Measurements from ENCODE around the gene SNX18.

The SNX18 gene

GRCh38 chr5:54523534-54523933 is 6.0 kb downstream of the SNX18 start:
- no peak overlapping the region for H3K4me3 ChIP-seq (ENCODE audit: low read depth, low read length)
- no peak overlapping the region for H3K27ac ChIP-seq
- no peak for TF ChIP-seq CTCF (IDR thresholded peaks at IDR 0.05)
- no peak overlapping the region for H3K9ac ChIP-seq
- no peak overlapping the region for H3K4me2 ChIP-seq (ENCODE audit: low read length)
- no peaks in the 10 kb centered on the region for H3K36me3 ChIP-seq (ENCODE audit: control insufficient read depth, insufficient read depth, low read length)
- no peak overlapping the region for H2AFZ ChIP-seq
- H3K9me3 ChIP-seq (ENCODE audit: control insufficient read depth, low read length) = no peaks in the 10 kb centered on the region
- peaks cover 35% of the 10 kb centered on the region for H3K4me1 ChIP-seq
- H3K79me2 ChIP-seq = peaks cover 67% of the 10 kb centered on the region
- no peaks in the 10 kb centered on the region for H3K27me3 ChIP-seq (ENCODE audit: control insufficient read depth, insufficient read depth, low read length)

- TF ChIP-seq CTCF (IDR thresholded peaks at IDR 0.05) = no peak
- Histone ChIP-seq H3K9ac (no peak overlapping the region), H3K4me1 (peaks cover 31% of the 10 kb centered on the region), H3K9me3 (ENCODE audit: control insufficient read depth, low read length) (no peaks in the 10 kb centered on the region), H3K27ac (no peak overlapping the region), H3K4me2 (ENCODE audit: low read length) (no peak overlapping the region), H3K4me3 (ENCODE audit: low read depth, low read length) (no peak overlapping the region), H2AFZ (no peak overlapping the region), H3K36me3 (ENCODE audit: control insufficient read depth, insufficient read depth, low read length) (no peaks in the 10 kb centered on the region), H3K27me3 (ENCODE audit: control insufficient read depth, insufficient read depth, low read length) (no peaks in the 10 kb centered on the region), H3K79me2 (peaks cover 65% of the 10 kb centered on the region)
These were observed 6.5 kb downstream of the SNX18 start for GRCh38 chr5:54524082-54524481.

- H3K27ac ChIP-seq = no peak overlapping the region
- peak overlapping the region; percentile 51 for H2AFZ ChIP-seq
- no peak for TF ChIP-seq CTCF (IDR thresholded peaks at IDR 0.05)
- no peaks in the 10 kb centered on the region for H3K36me3 ChIP-seq (ENCODE audit: control insufficient read depth, insufficient read depth, low read length)
- H3K4me1 ChIP-seq = peaks cover 26% of the 10 kb centered on the region
- no peak overlapping the region for H3K9ac ChIP-seq
- no peak overlapping the region for H3K4me2 ChIP-seq (ENCODE audit: low read length)
- H3K9me3 ChIP-seq (ENCODE audit: control insufficient read depth, low read length) = no peaks in the 10 kb centered on the region
- H3K4me3 ChIP-seq (ENCODE audit: low read depth, low read length) = no peak overlapping the region
- H3K27me3 ChIP-seq (ENCODE audit: control insufficient read depth, insufficient read depth, low read length) = no peaks in the 10 kb centered on the region
- peaks cover 64% of the 10 kb centered on the region for H3K79me2 ChIP-seq
These were observed 7.1 kb downstream of the SNX18 start for GRCh38 chr5:54524704-54525103.

GRCh38 chr5:54525261-54525660 is 7.7 kb downstream of the SNX18 start:
- peaks cover 24% of the 10 kb centered on the region for H3K4me1 ChIP-seq
- no peak overlapping the region for H3K4me3 ChIP-seq (ENCODE audit: low read depth, low read length)
- no peak overlapping the region for H2AFZ ChIP-seq
- no peaks in the 10 kb centered on the region for H3K27me3 ChIP-seq (ENCODE audit: control insufficient read depth, insufficient read depth, low read length)
- H3K9me3 ChIP-seq (ENCODE audit: control insufficient read depth, low read length) = no peaks in the 10 kb centered on the region
- no peak overlapping the region for H3K9ac ChIP-seq
- no peak overlapping the region for H3K27ac ChIP-seq
- H3K36me3 ChIP-seq (ENCODE audit: control insufficient read depth, insufficient read depth, low read length) = no peaks in the 10 kb centered on the region
- TF ChIP-seq CTCF (IDR thresholded peaks at IDR 0.05) = no peak
- peaks cover 63% of the 10 kb centered on the region for H3K79me2 ChIP-seq
- H3K4me2 ChIP-seq (ENCODE audit: low read length) = no peak overlapping the region

- Histone ChIP-seq H3K27ac (no peak overlapping the region), H3K9me3 (ENCODE audit: control insufficient read depth, low read length) (no peaks in the 10 kb centered on the region), H2AFZ (no peak overlapping the region), H3K9ac (no peak overlapping the region), H3K79me2 (peaks cover 62% of the 10 kb centered on the region), H3K36me3 (ENCODE audit: control insufficient read depth, insufficient read depth, low read length) (no peaks in the 10 kb centered on the region), H3K4me1 (peaks cover 24% of the 10 kb centered on the region), H3K27me3 (ENCODE audit: control insufficient read depth, insufficient read depth, low read length) (no peaks in the 10 kb centered on the region), H3K4me2 (ENCODE audit: low read length) (no peak overlapping the region), H3K4me3 (ENCODE audit: low read depth, low read length) (no peak overlapping the region)
- no peak for TF ChIP-seq CTCF (IDR thresholded peaks at IDR 0.05)
These were observed 8.1 kb downstream of the SNX18 start for GRCh38 chr5:54525692-54526091.
